HG03108 (cell line): Measurements from ENCODE around the gene SND1.

Source experiments
- ATAC-seq: cut with Tn5 transposase; IDR thresholded peaks from one replicate; pipeline ENCODE4 v1.9.1; 2021; ENCODE audit warnings: moderate library complexity; ENCODE audit not compliant: unreplicated experiment

The SND1 gene

GRCh38 chr7:128030654-128031611 is 378.9 kb downstream of the SND1 start, which contains the start of gene LRRC4:
Gene LRRC4, minus strand, starts transcription at chr7:128031437. Its CDS starts 797 bp downstream, at chr7:128030640.
- ATAC-seq: peak; percentile 39

- ATAC-seq: peak; percentile 39
Measured at GRCh38 chr7:128031901-128032604, 380.1 kb downstream of the SND1 start.

GRCh38 chr7:128032605-128033235 is 380.7 kb downstream of the SND1 start:
- ATAC-seq: no peak

GRCh38 chr7:128033246-128033645 is 381.3 kb downstream of the SND1 start:
- no peak for ATAC-seq

GRCh38 chr7:128034825-128035224 is 382.8 kb downstream of the SND1 start:
- no peak for ATAC-seq

GRCh38 chr7:128035712-128036111 is 383.7 kb downstream of the SND1 start:
- ATAC-seq: no peak

GRCh38 chr7:128036226-128036940 is 384.4 kb downstream of the SND1 start:
- peak; percentile 51 for ATAC-seq

GRCh38 chr7:128037081-128037480 is 385.1 kb downstream of the SND1 start:
- no peak for ATAC-seq

GRCh38 chr7:128037880-128038619 is 386.1 kb downstream of the SND1 start:
- ATAC-seq: no peak

GRCh38 chr7:128039544-128039953 is 387.6 kb downstream of the SND1 start:
- no peak for ATAC-seq

- ATAC-seq: no peak
Measured at GRCh38 chr7:128040205-128040604, 388.2 kb downstream of the SND1 start.

GRCh38 chr7:128041203-128041602 is 389.2 kb downstream of the SND1 start:
- no peak for ATAC-seq

- ATAC-seq: no peak
Measured at GRCh38 chr7:128042012-128042411, 390.0 kb downstream of the SND1 start.

GRCh38 chr7:128044064-128044463 is 392.1 kb downstream of the SND1 start:
- no peak for ATAC-seq

- no peak for ATAC-seq
Measured at GRCh38 chr7:128045158-128045557, 393.2 kb downstream of the SND1 start.

GRCh38 chr7:128045766-128046165 is 393.8 kb downstream of the SND1 start:
- ATAC-seq: no peak

- no peak for ATAC-seq
Measured at GRCh38 chr7:128052404-128052803, 400.4 kb downstream of the SND1 start.

- ATAC-seq: no peak
Measured at GRCh38 chr7:128053023-128053422, 401.0 kb downstream of the SND1 start.

GRCh38 chr7:128053991-128054390 is 402.0 kb downstream of the SND1 start:
- no peak for ATAC-seq

- ATAC-seq: no peak
Measured at GRCh38 chr7:128054511-128054910, 402.5 kb downstream of the SND1 start.
